GM12864 (cell line): Measurements from ENCODE around the gene CNGB1.

Experiments
- DNase-seq: peaks from one replicate; pipeline ENCODE4 v3.0.0-alpha.2; 2011; ENCODE audit warnings: low read depth
- H3K4me3 ChIP-seq: 2 replicates; pipeline ENCODE4 v1.5.1; 2011; ENCODE audit warnings: mild to moderate bottlenecking, low read depth, low read length, control low read depth
- TF ChIP-seq, protein P1 (sequence below): IDR thresholded peaks from 2 replicates; pipeline ENCODE4 v1.5.1; 2011; ENCODE audit warnings: low read depth, mild to moderate bottlenecking, moderate library complexity, low read length, control low read depth, inconsistent platforms; ENCODE audit errors: missing control alignments

Gene CNGB1

DNA sequence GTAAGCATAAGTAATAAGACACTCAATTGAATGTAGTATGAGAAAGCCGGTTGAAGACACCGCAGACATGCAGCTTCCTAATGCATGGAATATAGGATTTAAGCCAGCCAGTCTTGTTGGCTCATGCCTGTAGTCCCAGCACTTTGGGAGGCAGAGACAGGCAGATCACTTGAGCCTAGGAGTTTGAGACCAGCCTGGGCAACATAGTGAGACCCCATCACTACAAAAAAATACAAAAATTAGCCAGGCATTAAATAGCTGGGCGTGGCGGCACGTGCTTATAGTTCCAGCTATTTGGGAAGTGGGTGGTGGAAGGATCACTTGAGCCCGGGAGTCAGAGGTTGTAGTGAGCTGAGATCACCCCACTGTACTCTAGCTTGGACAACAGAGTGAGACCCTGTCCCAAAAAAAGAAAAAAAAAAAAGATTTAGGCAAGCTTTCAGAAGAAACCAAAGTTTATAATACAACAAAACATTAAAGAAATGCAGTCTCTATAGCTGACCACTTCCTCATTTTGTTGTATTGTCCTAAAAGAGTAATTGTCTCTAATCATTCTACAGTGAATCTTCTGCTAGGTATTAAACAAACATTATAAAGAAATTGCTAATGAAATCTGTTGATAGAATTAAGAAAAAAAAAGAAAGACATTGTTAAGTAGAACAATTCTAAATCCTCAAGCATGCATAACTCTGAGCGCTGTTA lies 100.0 kb downstream of the CNGB1 start:
- no peak for DNase-seq
- TF ChIP-seq, protein P1, sequence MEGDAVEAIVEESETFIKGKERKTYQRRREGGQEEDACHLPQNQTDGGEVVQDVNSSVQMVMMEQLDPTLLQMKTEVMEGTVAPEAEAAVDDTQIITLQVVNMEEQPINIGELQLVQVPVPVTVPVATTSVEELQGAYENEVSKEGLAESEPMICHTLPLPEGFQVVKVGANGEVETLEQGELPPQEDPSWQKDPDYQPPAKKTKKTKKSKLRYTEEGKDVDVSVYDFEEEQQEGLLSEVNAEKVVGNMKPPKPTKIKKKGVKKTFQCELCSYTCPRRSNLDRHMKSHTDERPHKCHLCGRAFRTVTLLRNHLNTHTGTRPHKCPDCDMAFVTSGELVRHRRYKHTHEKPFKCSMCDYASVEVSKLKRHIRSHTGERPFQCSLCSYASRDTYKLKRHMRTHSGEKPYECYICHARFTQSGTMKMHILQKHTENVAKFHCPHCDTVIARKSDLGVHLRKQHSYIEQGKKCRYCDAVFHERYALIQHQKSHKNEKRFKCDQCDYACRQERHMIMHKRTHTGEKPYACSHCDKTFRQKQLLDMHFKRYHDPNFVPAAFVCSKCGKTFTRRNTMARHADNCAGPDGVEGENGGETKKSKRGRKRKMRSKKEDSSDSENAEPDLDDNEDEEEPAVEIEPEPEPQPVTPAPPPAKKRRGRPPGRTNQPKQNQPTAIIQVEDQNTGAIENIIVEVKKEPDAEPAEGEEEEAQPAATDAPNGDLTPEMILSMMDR: no peak
- no peak overlapping the region for H3K4me3 ChIP-seq

DNA sequence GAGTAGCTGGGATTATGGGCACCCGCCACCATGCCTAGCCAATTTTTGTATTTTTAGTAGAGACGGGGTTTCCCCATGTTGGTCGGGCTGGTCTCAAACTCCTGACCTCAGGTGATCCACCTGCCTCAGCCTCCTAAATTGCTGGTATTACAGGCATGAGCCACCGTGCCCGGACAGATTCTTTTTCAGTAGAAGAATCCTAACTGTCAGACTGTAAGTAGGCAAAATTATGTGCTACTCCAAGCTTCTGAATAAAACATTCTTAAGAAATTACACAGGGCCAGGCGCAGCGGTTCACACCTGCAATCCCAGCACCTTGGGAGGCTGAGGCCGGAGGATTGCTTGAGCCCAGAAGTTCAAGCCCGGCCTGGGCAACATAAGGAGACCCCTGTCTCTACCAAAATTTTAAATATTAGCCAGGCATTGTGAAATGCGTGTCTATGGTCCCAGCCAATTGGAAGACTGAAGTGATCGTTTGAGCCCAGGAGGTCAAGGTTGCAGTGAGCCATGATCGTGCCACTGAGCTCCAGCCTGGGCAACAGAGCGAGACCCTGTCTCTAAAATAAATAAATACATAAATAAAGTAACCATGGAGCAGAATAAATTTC lies 101.9 kb downstream of the CNGB1 start:
- TF ChIP-seq, protein P1: no peak
- H3K4me3 ChIP-seq: no peak overlapping the region
- DNase-seq: no peak

DNA sequence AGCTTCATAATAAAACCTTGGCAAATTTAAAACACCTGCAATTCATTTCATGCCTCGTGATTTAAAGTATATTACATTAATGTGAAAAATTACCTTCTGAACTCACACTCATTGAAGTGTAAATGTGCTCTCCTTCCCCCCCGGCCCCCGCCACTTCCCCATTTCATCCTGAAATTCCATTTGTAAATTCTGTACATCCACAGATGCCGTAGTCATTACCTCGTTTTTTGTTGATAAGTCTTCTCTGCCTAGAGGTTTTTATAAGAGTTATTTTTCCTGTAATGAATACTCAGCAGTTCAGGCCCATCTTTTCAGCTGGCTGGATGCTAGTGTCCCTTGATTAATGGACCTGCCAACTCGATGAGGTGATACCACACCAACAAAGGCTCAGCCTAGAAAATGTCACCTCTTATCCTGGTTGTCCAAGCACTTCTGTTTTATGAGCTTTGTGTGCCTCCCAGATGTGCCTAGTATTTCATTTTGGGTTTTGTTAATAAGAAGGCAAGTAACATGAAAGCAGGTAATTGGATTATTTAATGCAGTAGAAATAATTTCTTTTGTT lies 103.8 kb downstream of the CNGB1 start:
- TF ChIP-seq, protein P1: no peak
- DNase-seq: no peak
- no peak overlapping the region for H3K4me3 ChIP-seq

DNA sequence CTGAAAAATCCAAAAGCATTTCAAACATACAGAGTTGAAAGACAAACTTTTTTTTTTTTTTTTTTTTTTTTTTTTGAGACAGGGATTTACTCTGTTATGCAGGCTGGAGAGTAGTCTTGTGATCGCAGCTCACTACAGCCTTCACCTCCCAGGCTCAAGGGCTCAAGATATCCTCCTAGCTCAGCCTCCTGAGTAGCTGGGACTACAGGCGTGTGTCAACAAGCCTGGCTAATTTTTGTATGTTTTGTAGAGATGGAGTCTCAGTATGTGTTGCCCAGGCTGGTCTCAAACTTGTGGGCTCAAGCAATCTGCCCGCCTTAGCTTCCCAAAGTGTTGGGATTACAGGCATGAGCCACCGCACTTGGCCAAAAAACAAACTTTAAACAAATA lies 104.4 kb downstream of the CNGB1 start:
- no peak for DNase-seq
- TF ChIP-seq, protein P1: no peak

DNA sequence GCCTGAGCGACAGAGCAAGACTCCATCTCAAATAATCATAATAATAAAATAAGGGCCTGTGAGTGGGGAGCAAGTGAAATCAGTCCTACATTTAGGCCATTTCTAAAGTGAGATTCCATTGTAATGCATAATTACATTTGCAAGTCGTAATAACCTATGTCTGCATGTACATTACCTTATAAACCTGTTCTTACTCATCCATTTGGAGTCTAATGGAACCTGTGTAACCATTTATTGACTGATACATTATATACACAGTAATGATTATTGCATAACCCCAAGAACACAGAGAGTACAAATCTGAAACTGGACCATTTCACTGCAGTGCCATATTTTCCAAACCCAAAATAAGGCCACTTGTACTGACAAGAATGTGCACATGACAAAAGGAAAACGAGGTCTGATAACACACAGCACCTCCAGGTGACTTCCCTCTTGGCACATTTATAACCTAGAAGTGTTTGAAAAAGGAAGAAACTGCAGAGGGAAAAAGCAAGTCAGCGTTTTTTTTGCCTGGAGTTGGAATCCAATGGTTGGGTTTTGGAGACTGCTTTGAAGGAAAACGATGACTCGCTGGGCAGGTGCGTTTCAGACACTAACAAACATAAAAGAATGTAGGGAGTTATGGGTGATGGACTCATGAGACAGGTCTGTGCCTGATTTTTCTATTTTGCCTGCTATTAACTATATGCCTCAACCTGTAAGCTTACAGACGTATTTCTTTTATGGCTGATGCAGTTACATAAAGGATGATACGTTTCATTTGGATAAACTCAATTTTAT lies 105.0 kb downstream of the CNGB1 start:
- no peak for DNase-seq
- TF ChIP-seq, protein P1: no peak

More for the DNA sequence above, 104.4 kb downstream of the CNGB1 start:
- no peak overlapping the region for H3K4me3 ChIP-seq

DNA sequence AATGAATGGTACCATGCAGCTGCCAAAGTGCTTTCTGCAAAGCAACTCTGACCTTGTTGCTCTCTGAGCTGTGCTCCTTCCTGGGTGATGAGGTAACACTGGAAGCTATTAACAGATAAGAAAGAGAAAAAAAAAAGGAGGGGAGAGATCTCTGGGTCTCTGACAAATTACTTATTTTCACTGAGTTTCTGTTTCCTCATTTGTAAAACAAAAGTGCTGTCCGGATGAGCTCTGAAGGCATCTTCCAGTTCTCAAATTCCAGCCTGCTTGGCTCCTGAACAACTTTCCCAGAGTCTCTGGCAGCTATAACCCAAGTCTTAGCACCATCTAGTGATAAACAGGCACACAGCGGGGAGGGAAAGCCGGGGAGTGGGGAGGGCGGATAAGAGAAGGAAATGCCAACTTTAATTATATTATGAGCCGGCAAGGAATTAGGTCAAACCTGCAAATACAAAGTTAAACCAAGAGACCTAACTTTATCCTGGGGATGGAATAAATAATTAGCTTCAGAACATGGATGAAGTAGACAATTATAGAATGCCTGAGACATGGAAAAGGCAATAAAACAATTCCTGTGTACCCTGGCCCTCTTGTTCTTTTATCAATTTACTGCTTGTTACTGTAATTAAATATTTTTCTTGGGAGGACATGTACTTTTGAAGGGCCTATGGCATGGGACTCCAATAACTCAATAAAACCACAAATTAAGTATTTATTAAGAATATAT lies 107.3 kb downstream of the CNGB1 start:
- no peak overlapping the region for H3K4me3 ChIP-seq
- no peak for DNase-seq
- TF ChIP-seq, protein P1: no peak

More for the DNA sequence above, 105.0 kb downstream of the CNGB1 start:
- no peak overlapping the region for H3K4me3 ChIP-seq
